ENCODE measurements around the gene MEX3D.
A peak's percentile ranks its signal among the peaks of the same experiment; 100 is the strongest.

The MEX3D gene

GRCh38 chr19:1568320-1569019 lies at the start of gene MEX3D:
TSS of gene MEX3D (minus strand) at chr19:1568325. CDS start at chr19:1568058, 267 bp downstream.
- no peak for DNase-seq (ENCODE audit: low read depth)

DNA sequence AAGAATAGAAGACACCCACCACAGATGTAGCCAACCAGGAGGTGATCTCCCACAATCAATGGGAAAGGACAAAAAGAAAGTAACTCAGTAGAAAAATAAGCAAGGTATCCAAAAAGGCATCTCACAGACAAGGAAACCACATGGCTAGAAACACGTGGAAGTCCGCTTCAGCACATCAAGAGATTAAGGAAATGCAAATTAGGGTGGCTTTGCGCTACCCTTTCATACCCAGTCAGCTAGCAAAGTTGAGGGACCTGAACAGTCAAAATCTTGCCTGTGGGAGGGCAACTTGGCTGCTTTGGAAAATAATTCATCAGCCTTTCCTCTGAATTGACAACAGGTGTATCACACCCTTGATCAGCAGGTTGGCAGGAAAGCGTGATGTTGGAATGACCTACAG lies 48.8 kb upstream of the MEX3D start:
- no peak for DNase-seq (ENCODE audit: low read depth)

GRCh38 chr19:1616396-1616795 lies 48.3 kb upstream of the MEX3D start:
- DNase-seq (ENCODE audit: low read depth) = no peak

DNA sequence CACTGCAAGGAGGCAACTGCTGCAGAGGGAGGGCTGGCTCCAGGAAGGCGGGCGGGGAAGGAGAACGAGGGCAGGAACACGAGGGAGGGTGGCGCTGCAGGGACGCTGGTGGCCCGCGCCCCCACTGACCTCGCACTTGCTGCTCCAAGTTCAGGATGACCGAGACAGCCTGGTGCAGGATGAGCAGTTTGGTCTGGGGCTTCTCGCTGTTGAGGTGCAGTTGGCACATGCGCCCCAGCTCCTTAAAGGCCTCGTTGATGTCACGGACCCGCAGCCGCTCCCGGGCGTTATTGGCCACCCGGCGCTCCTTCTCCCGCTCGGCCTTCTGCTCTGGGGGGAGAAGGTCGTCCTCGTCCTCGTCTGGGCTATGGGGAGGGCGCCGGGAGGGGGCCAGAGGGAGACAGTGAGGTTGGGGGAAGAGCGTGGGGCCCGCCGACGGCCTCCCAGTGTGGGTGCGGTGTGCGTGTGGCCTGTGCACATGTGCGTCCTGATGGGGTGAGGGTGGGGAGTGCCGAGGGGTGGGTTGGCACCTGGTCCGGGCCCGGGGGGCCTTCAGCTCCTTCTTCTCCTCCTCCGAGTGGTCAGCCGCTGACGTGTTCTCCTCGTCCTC lies 47.1 kb upstream of the MEX3D start:
- DNase-seq (ENCODE audit: low read depth) = no peak

- DNase-seq (ENCODE audit: low read depth) = no peak
Observed at GRCh38 chr19:1613808-1614570, 45.9 kb upstream of the MEX3D start.

- no peak for DNase-seq (ENCODE audit: low read depth)
Observed at GRCh38 chr19:1613146-1613545, 45.0 kb upstream of the MEX3D start.

DNA sequence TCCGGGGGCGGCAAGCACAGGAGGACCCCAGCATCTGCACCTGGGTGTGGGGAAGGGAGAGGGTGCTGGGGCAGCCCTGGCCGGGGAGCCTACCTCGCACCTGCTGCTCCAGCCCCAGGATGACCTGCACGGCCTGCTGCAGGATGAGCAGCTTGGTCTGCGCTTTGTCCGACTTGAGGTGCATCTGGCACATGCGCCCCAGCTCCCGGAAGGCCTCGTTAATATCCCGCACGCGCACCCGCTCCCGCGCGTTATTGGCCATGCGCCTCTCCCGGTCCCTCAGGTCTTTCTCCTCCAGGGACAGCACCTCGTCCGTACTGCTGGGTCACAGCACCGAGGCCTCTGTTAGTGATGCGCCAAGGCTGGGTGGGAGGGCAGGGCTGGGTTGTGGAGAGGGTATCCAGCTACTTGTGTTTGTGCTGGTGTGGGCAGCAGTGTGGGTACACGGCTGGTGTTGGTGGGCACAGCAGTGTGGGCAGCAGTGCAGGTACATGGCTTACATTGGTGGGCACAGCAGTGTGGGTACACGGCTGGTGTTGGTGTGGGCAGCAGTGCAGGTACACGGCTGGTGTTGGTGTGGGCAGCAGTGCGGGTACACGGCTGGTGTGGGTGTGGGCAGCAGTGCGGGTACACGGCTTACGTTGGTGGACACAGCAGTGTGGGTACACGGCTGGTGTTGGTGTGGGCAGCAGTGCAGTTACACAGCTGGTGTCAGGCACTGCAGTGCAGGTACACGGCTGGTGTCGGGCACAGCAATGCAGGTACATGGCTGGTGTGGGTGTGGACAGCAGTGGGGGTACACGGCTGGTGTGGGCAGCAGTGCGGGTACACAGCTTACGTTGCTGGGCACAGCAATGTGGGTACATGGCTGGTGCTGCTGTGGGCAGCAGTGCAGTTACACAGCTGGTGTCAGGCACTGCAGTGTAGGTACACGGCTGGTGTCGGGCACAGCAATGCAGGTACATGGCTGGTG lies 44.3 kb upstream of the MEX3D start:
- DNase-seq (ENCODE audit: low read depth) = no peak

DNA sequence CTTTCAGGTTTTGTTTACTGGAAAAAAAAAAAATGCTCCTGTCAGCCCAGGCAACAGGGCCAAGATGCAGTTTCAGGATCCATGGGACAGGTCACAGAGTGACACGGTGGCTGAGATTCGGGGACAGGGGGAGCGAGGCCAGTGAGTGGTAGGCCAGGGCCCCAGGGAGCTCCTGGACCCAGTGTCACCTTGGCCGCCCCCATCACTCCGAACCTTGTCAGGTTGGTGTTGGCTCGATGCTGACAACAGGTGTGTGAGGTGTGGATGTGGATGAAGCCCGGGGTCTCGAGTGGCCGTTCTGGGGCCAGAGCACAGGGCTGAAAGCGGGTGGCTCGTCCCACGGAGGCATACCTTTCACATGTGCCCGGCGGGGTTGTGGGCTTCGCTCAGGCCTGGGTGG lies 43.2 kb upstream of the MEX3D start:
- no peak for DNase-seq (ENCODE audit: low read depth)

DNA sequence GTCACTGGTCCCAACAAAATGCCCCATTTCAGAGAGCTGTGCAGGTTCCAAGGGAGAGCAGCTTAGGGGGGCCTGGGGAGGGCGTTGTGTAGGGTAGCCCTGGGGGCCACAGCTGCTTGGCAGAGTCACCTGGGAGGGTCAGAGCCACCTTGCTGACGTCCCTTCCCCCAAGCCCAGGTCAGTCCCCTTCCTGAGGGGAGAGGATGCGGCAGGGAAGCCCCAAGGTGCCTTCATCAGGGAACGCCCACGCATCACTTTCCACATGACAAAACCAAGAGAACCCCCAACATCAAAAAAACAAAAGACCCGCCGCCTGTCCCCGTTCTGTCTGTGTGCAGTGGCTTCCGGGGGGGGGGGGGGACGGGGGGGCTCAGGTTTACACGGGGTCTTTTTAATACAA lies 42.5 kb upstream of the MEX3D start:
- DNase-seq (ENCODE audit: low read depth) = no peak

DNA sequence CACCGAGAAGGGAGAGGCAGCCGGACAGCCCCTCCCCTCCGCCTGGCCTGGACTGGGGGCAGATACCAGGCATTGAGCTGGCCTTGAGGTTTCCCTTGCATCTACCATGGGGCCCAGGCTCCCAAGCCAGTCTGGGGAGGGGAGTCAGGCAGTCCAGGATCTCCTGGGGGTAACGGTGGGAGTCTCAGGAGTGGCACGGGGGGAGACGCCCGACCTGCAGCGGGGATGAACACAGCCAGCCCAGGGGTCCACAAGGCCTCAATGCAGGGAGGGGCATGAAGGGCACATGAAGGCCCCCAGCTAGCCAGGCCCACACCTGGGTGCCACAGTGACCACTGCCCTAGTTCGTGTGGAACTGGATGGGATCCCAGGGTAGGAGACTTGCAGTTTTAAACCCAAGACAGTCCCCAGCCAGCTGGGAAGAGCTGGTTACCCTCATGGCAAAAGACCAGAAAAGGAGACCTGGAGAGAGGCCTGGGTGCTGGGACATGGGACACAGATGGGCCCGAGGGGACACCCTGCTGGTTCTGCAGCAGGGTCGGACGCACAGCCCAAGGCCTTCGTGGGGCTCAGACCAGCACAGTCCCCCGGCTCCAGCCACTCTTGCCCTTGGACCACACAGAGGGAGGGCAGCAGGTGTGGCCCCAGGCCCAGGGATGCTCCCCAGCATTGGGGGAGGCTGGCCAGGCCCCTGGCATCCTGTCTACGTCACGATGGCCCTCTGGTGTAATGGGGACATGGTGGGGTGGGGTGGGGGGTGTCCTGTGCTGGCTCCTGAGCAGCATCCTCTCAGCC lies 41.8 kb upstream of the MEX3D start:
- no peak for DNase-seq (ENCODE audit: low read depth)

- no peak for DNase-seq (ENCODE audit: low read depth)
Observed at GRCh38 chr19:1609103-1609396, 40.9 kb upstream of the MEX3D start.

DNA sequence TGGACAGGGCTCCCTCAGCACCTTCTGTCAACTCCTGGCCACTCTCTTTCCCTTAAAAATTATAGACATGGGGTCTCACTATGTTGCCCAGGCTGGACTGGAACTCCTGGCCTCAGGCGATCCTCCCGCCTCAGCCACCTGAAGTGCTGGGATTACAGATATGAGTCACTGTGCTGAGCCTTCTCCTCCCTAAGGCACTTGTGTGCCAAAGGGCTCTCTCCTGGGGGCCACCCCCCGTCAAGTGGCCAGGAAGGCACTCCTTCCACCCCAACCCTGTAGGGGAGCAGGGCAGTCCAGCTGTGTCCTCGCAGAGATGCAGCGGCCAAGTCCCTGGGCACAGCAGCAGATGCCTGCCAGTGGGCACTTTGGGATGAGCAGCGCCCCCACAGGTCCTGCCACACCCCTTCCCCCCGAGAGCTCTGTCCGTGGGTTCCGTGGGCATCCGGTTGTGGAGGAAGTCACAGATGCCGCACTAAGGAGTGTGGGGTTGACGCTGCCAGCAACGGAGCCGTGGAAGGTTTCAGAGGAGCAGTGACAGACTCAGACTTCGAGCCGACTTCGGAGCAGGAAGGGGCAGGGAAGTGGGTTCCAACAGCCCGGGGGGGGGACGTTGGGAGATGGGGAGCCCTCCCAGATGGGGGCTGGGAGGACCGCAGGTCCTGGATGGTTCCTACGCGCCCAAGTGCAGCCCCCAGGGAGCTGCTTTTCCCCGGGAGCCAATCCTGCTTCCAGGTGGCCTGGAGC lies 40.4 kb upstream of the MEX3D start:
- DNase-seq (ENCODE audit: low read depth) = no peak

DNA sequence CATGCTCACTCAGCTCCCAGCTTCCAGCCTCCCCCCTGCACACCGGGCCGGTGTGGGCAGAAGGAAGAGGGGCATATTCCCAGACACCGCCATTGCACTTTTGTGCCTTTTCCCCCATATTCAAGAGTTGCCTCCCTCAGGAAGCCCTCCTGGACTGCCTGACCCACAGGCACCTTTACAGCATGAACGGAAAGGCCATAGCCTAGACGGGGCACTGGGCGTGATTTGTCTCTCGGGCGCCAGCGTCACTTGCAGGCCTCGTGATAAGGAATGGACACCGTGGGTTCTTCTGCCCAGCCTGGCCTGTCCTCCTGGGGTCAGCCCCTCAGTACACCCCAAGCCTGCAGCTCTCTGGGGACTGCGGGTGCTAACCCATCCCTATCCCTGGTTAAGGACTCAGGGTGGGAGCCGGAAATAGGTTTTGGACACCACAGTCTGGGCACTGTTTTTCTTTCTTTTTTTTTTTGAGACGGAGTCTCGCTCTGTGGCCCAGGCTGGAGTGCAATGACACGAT lies 38.1 kb upstream of the MEX3D start:
- no peak for DNase-seq (ENCODE audit: low read depth)

GRCh38 chr19:1605236-1606137 lies 37.4 kb upstream of the MEX3D start, which contains the start of gene UQCR11:
TSS of gene UQCR11 (minus strand) at chr19:1605462. CDS start at chr19:1605409, 53 bp downstream.
- peak; percentile 94 for DNase-seq (ENCODE audit: low read depth)

- DNase-seq (ENCODE audit: low read depth) = no peak
Observed at GRCh38 chr19:1602091-1602707, 34.1 kb upstream of the MEX3D start.

DNA sequence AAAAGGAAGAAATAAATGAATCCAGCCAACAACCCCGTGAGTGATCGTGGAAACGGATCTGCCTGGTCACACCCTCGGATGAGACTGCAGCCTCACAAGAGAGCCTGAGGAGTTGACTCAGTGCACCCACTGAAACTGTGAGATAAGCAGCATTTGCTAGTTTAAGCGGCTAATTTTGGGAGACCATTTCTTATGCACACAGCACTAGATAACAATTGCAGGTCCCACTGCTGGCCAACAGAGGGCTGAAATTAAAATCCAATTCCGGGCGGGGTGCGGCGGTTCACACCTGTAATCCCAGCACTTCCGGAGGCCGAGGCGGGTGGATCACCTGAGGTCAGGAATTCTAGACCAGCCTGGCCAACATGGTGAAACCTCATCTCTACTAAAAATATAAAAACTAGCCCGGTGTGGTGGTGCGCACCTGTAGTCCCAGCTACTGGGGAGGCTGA lies 33.5 kb upstream of the MEX3D start:
- no peak for DNase-seq (ENCODE audit: low read depth)

DNA sequence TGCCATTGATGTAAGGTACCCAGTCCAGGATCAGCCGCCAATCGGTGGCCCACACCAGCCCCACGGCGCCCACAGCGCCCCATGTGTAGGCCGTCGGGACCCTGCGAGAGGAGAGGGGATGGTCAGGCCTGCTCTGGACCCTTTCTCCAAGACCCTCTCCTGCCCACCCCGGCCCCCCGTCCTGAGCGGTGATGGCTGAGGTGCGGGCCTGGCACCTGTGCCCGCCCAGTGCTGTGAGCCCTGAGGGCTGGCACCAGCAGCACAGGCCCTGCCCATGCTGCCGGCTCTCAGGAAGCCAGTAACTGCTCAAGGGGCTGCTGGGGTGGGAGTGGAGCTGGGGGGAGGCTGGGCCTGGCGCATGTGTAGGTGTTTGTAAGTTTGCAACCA lies 31.3 kb upstream of the MEX3D start:
- DNase-seq (ENCODE audit: low read depth) = no peak

- no peak for DNase-seq (ENCODE audit: low read depth)
Observed at GRCh38 chr19:1598777-1599459, 30.8 kb upstream of the MEX3D start.
